Nephron progenitor cell (in vitro differentiated cells): ENCODE data around the gene DAB1.

Source experiments
- DNase-seq: peaks from one replicate; pipeline ENCODE4 v3.0.0; 2021
- H3K27ac Mint-ChIP-seq: 2 replicates; pipeline ENCODE4 v1.8.0; 2021; ENCODE audit warnings: mild to moderate bottlenecking, moderate library complexity, mixed read lengths
- H3K27me3 Mint-ChIP-seq: 2 replicates; pipeline ENCODE4 v1.8.0; 2021; ENCODE audit warnings: mild to moderate bottlenecking, low read depth, mixed read lengths; ENCODE audit not compliant: poor library complexity
- H3K36me3 Mint-ChIP-seq: 2 replicates; pipeline ENCODE4 v1.8.0; 2021; ENCODE audit warnings: low read depth, mixed read lengths
- H3K4me1 Mint-ChIP-seq: 2 replicates; pipeline ENCODE4 v1.8.0; 2021; ENCODE audit warnings: mixed read lengths
- H3K4me3 Mint-ChIP-seq: 2 replicates; pipeline ENCODE4 v1.8.0; 2021; ENCODE audit warnings: mild to moderate bottlenecking, moderate library complexity, mixed read lengths
- H3K9me3 Mint-ChIP-seq: 2 replicates; pipeline ENCODE4 v1.8.0; 2021; ENCODE audit warnings: mild to moderate bottlenecking, moderate library complexity, mixed read lengths
- TF ChIP-seq, protein P1 (sequence below): fragments of 200-600 bp; sonication (generic); IDR thresholded peaks from 2 replicates; pipeline ENCODE4 v1.5.0; 2021; ENCODE audit warnings: antibody characterized with exemption

Gene DAB1

DNA sequence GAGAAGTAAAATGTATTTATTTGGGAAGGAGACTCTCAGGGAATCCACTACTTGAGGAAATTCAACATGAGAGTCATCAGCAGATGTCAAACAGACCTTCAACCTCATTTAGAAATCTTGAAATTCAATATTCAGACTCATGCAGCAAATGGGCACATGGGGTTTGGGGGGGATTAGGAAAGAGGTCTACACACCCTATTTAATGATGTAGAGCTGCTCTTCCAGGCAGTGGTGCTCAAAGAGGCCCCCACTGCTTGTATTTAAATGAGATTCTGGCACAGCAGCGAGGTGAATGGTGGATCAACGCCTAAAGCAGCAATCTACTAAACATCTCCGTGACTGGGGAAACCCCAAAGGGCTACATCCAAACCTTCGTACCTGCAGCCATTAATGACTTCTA lies 244.9 kb downstream of the DAB1 start:
- Mint-ChIP-seq H3K36me3 (no peaks in the 10 kb centered on the region), H3K9me3 (peaks cover 12% of the 10 kb centered on the region), H3K27me3 (no peaks in the 10 kb centered on the region), H3K4me3 (no peak overlapping the region), H3K4me1 (peaks cover 22% of the 10 kb centered on the region), H3K27ac (no peak overlapping the region)
- TF ChIP-seq, protein P1, sequence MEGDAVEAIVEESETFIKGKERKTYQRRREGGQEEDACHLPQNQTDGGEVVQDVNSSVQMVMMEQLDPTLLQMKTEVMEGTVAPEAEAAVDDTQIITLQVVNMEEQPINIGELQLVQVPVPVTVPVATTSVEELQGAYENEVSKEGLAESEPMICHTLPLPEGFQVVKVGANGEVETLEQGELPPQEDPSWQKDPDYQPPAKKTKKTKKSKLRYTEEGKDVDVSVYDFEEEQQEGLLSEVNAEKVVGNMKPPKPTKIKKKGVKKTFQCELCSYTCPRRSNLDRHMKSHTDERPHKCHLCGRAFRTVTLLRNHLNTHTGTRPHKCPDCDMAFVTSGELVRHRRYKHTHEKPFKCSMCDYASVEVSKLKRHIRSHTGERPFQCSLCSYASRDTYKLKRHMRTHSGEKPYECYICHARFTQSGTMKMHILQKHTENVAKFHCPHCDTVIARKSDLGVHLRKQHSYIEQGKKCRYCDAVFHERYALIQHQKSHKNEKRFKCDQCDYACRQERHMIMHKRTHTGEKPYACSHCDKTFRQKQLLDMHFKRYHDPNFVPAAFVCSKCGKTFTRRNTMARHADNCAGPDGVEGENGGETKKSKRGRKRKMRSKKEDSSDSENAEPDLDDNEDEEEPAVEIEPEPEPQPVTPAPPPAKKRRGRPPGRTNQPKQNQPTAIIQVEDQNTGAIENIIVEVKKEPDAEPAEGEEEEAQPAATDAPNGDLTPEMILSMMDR: no peak
- DNase-seq: no peak

DNA sequence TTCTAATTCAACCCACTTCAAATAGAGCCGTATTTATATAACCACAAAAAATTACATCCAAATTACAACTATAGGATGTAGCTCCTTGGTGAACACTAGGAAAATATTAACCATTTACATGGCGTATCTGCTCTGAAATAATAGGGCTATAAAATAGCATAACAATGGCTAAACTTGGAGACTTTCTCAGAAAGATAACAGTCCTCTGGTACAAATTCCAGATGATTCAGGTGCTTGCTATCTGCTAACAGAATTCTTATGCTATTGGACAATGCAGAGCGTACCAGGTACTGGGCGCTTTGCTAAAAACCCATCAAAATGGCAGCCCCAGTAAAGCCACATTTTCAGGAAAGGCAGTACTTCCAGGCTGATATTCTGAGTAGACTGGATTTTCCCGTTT lies 248.4 kb downstream of the DAB1 start:
- H3K4me3 Mint-ChIP-seq: no peak overlapping the region
- TF ChIP-seq, protein P1: no peak
- peaks cover 12% of the 10 kb centered on the region for H3K9me3 Mint-ChIP-seq
- no peak overlapping the region for H3K27ac Mint-ChIP-seq
- H3K36me3 Mint-ChIP-seq: no peaks in the 10 kb centered on the region
- peaks cover 3% of the 10 kb centered on the region for H3K27me3 Mint-ChIP-seq
- peaks cover 16% of the 10 kb centered on the region for H3K4me1 Mint-ChIP-seq
- no peak for DNase-seq

DNA sequence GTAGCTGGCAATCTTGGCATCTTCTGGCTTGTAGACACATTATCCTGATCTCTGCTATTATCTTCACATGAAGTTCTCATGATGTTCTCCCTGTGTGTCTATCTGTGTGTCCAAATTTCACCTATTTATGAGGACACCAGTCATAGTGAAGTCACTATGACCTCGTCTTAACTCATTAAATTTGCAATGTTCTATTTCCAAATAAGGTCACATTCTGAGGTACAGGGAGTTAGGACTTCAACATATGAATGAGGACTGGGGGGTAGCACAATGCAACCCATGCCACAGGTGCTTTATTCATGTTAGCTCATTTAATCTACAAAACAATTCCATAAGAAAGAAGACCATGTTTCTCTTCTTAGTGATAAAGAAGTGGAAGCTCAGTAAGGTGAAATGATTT lies 251.8 kb downstream of the DAB1 start:
- Mint-ChIP-seq H3K36me3 (no peaks in the 10 kb centered on the region), H3K9me3 (peaks cover 8% of the 10 kb centered on the region), H3K27me3 (peaks cover 3% of the 10 kb centered on the region), H3K4me1 (no peaks in the 10 kb centered on the region), H3K4me3 (no peak overlapping the region), H3K27ac (no peak overlapping the region)
- DNase-seq: no peak
- TF ChIP-seq, protein P1: no peak

DNA sequence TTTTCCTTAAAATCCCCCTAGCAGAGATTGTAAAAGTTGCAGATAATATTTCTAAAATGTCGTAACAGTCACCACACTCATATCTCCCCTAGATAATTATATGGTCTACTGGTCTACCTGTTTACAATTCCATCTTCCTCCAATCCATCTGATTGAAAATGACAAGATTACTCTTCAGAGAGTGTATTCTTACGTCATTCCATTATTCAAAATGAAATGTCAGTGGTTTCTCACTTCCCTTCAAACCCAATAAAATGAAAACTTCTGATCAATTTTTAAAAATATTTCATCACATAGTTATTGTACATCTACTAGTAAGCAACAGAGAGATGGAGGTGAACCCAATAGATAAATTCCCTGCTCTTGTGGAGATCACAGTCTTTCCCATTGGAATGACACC lies 255.9 kb downstream of the DAB1 start:
- no peak overlapping the region for H3K27ac Mint-ChIP-seq
- H3K9me3 Mint-ChIP-seq: no peaks in the 10 kb centered on the region
- H3K4me1 Mint-ChIP-seq: peaks cover 6% of the 10 kb centered on the region
- TF ChIP-seq, protein P1: no peak
- peaks cover 7% of the 10 kb centered on the region for H3K27me3 Mint-ChIP-seq
- no peaks in the 10 kb centered on the region for H3K36me3 Mint-ChIP-seq
- DNase-seq: no peak
- no peak overlapping the region for H3K4me3 Mint-ChIP-seq

DNA sequence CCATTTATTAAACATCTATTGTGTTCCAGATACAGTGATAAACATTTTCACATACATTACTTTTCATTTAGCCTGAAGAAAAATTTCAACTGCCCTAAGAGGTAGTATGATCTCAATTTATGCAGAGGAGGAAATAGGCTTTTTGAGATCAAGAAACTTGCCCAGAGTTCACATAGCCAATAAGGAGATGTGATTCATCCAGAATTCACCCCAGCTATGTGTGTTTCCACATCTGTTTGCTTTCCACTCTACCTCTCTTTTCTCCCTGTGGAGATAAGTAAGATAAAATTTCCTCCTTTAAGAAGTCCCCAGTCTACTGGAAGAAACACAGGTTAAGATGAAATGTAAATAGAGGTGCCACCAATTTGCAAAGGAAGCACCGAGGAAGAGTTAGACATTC lies 258.3 kb downstream of the DAB1 start:
- H3K27ac Mint-ChIP-seq: no peak overlapping the region
- DNase-seq: no peak
- H3K4me1 Mint-ChIP-seq: peaks cover 8% of the 10 kb centered on the region
- peaks cover 11% of the 10 kb centered on the region for H3K27me3 Mint-ChIP-seq
- no peaks in the 10 kb centered on the region for H3K36me3 Mint-ChIP-seq
- H3K4me3 Mint-ChIP-seq: no peak overlapping the region
- H3K9me3 Mint-ChIP-seq: no peaks in the 10 kb centered on the region
- TF ChIP-seq, protein P1: no peak

DNA sequence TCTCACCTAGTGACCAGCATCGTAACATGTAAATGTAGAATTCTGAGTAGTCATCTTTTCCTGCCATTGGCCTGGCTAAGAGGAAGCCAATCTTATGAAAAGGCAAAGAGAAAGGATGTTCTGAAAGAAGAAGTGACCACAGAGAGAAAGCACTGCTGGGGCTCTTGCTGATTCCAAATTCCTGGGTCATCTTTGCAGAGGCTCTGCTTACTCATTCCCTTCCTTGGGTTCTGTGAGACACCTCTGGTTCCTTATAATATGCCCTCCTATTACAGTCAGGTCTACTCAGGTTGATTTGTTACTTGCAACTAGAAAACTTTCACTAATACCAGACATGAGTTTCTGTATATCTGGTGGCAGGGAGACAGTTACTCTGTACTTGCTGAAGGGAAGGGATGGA lies 259.3 kb downstream of the DAB1 start:
- Mint-ChIP-seq H3K9me3 (no peaks in the 10 kb centered on the region), H3K4me3 (no peak overlapping the region), H3K4me1 (peaks cover 10% of the 10 kb centered on the region), H3K27me3 (peaks cover 11% of the 10 kb centered on the region), H3K36me3 (no peaks in the 10 kb centered on the region), H3K27ac (no peak overlapping the region)
- TF ChIP-seq, protein P1: no peak
- no peak for DNase-seq
